ENCODE measurements around the gene SERPINA1.

GRCh38 chr14:94330857-94331256 is 57.5 kb downstream of the SERPINA1 start:
- no peak for TF ChIP-seq POLR2A (IDR thresholded peaks at IDR 0.05)
- no peak for TF ChIP-seq CTCF (IDR thresholded peaks at IDR 0.05)

All from vagina (tissue), 2 donors.